ENCODE results near the gene ADCY1. TPM values are rescaled to one million over a fixed set of nuclear protein-coding genes. Genes with fewer than 3 reads are reported as not detected.

ADCY1 gene
- polyA plus RNA-seq, 1 donor (not counting 4 experiments of a cell fraction or from before 2014, with no cell fraction given): 0.54 TPM

DNA sequence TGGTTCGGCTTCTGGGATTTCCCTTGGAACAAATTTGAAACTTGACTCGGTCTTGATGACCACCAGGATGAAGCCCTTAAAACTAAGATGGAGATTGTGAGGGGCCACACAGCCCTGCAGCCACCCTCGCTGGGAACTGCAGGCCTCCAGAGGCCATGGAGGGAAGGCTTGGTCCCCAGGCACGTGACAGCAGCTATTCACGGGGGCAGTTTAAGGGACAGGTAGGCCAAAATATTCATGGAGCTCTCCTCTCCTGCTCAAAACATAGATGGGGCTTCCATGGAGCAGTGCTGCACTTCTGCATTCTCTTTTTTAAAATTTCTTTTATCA lies 137.0 kb downstream of the ADCY1 start:
- DNase-seq (ENCODE audit: low read depth, low spot score) (no peak), FAIRE-seq (no peak)
- Histone ChIP-seq H3K79me2 (ENCODE audit: control insufficient read depth, insufficient read depth, low read length) (no peaks in the 10 kb centered on the region), H3K9ac (ENCODE audit: control insufficient read depth, extremely low read depth, insufficient read depth, low read length) (no peak overlapping the region), H2AFZ (ENCODE audit: control insufficient read depth, low read length) (no peak overlapping the region), H3K27me3 (ENCODE audit: control insufficient read depth, extremely low read depth, insufficient read depth, low read length) (peaks cover 14% of the 10 kb centered on the region), H3K36me3 (ENCODE audit: control insufficient read depth in 2 of 2, extremely low read depth in 1 of 2, insufficient read depth in 2 of 2, low read length in 2 of 2) (no peaks in the 10 kb centered on the region), H3K27ac (ENCODE audit: control insufficient read depth, insufficient read depth, low read length) (no peak overlapping the region), H3K4me1 (ENCODE audit: control insufficient read depth, extremely low read depth, insufficient read depth, low read length) (no peaks in the 10 kb centered on the region), H3K4me2 (ENCODE audit: control insufficient read depth, extremely low read depth, insufficient read depth, low read depth, low read length) (no peak overlapping the region), H3K9me1 (ENCODE audit: control insufficient read depth, extremely low read depth, insufficient read depth, low read length) (no peaks in the 10 kb centered on the region), H3K4me3 (ENCODE audit: control insufficient read depth in 2 of 3, extremely low read depth in 1 of 3, insufficient read depth in 2 of 3, low read depth in 1 of 3, low read length in 3 of 3) (no peak overlapping the region), H3K9me3 (ENCODE audit: control insufficient read depth, low read depth, low read length) (no peaks in the 10 kb centered on the region), H4K20me1 (ENCODE audit: control insufficient read depth, extremely low read depth, insufficient read depth, low read length) (no peaks in the 10 kb centered on the region)
- TF ChIP-seq EZH2 (IDR thresholded peaks at IDR 0.05; ENCODE audit: low read length) (no peak), CTCF (optimal IDR thresholded peaks at IDR 0.05 in 1 of 3, IDR thresholded peaks at IDR 0.05 in 1 of 3, conservative IDR thresholded peaks at IDR 0.05 in 1 of 3; ENCODE audit: extremely low read depth in 1 of 3, insufficient read depth in 2 of 3, low read length in 3 of 3) (no peak)
- dilution Hi-C loops (cut with MboI; ENCODE audit: extremely low pct_ligation_motif_present, low sequenced_read_pairs): no loop called here

DNA sequence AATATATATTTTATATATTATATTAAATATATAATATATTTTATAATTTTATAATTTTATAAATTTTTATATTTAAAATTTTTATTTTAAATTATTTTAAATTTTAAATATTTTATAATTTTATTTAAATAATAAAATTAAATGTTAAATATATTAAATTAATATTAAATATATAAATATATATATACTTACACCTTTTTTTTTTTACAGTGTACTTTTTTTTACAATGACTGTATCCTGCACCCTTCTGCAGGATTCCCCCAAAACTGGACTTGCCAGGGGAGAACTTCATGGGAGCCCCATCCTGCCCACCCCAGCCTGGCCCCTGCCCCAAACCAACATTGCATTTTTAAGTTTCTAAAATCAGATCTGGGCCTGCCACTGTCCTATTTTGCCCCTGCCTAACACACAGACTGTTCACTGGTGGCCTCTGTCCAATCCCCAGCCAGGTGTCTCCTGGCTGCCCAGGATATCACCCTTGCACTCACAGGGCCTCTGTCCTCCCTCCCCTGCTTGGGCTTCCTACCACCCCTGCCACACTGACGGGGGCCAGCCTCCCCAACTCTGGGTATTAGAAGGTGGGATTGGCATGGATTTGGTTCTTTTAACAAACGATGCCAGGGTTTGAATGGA lies 138.0 kb downstream of the ADCY1 start:
- no peak overlapping the region for H2AFZ ChIP-seq (ENCODE audit: control insufficient read depth, low read length)

More for the DNA sequence above, 138.0 kb downstream of the ADCY1 start:
- peaks cover 17% of the 10 kb centered on the region for H3K27me3 ChIP-seq (ENCODE audit: control insufficient read depth, extremely low read depth, insufficient read depth, low read length)
- H3K36me3 ChIP-seq (ENCODE audit: control insufficient read depth in 2 of 2, extremely low read depth in 1 of 2, insufficient read depth in 2 of 2, low read length in 2 of 2): no peaks in the 10 kb centered on the region
- H4K20me1 ChIP-seq (ENCODE audit: control insufficient read depth, extremely low read depth, insufficient read depth, low read length): no peaks in the 10 kb centered on the region
- dilution Hi-C loops (cut with MboI; ENCODE audit: extremely low pct_ligation_motif_present, low sequenced_read_pairs): no loop called here
- TF ChIP-seq EZH2 (IDR thresholded peaks at IDR 0.05; ENCODE audit: low read length) (no peak), CTCF (optimal IDR thresholded peaks at IDR 0.05 in 1 of 3, IDR thresholded peaks at IDR 0.05 in 1 of 3, conservative IDR thresholded peaks at IDR 0.05 in 1 of 3; ENCODE audit: extremely low read depth in 1 of 3, insufficient read depth in 2 of 3, low read length in 3 of 3) (no peak)
- no peaks in the 10 kb centered on the region for H3K79me2 ChIP-seq (ENCODE audit: control insufficient read depth, insufficient read depth, low read length)
- no peaks in the 10 kb centered on the region for H3K9me3 ChIP-seq (ENCODE audit: control insufficient read depth, low read depth, low read length)
- no peak overlapping the region for H3K9ac ChIP-seq (ENCODE audit: control insufficient read depth, extremely low read depth, insufficient read depth, low read length)
- no peaks in the 10 kb centered on the region for H3K4me1 ChIP-seq (ENCODE audit: control insufficient read depth, extremely low read depth, insufficient read depth, low read length)
- no peaks in the 10 kb centered on the region for H3K9me1 ChIP-seq (ENCODE audit: control insufficient read depth, extremely low read depth, insufficient read depth, low read length)
- no peak overlapping the region for H3K4me2 ChIP-seq (ENCODE audit: control insufficient read depth, extremely low read depth, insufficient read depth, low read depth, low read length)
- no peak for DNase-seq (ENCODE audit: low read depth, low spot score)
- no peak overlapping the region for H3K27ac ChIP-seq (ENCODE audit: control insufficient read depth, insufficient read depth, low read length)
- H3K4me3 ChIP-seq (ENCODE audit: control insufficient read depth in 2 of 3, extremely low read depth in 1 of 3, insufficient read depth in 2 of 3, low read depth in 1 of 3, low read length in 3 of 3): no peak overlapping the region
- FAIRE-seq: no peak
